ENCODE results near the gene SEPTIN2. TPM values are rescaled to one million over a fixed set of nuclear protein-coding genes. Genes with fewer than 3 reads are reported as not detected.

The SEPTIN2 gene
- total RNA-seq = 295 TPM

DNA sequence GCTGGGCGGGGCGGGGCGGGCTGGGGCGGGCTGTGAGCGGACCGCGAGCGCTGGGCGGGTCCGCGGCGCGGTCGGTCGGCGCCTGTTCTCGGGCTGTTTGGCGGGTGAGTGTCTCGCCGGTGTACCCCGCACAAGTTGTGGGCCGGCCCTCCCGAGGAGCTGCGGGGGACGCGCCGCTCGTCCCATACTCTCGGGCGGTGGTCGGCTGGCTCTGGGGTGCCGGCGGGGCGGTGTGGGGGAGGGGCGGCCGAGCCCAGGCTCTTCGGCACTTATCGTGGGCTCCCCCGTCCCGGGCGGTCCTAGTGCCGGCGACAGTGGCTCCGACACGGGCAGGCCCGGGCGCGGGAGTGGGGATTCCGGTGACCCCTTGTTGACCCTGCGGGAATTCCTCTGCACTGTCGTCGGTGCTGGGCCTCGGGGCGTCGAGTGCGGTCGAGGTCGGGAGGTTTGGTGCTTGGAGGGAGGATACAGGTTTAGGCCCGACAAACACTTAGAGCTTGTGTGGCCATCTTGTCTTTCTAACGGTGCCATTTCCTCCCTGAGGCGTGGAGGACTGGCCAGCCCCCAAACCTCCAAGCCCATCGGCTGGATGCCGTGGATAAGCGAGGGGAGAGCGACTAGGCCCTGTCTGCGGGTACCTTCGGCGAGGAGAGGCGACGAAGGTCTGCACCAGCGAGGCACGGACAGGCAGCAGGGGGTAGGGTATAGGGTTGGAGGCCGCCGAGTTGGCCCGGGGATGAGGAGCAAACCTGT is at the start of gene SEPTIN2:
Gene SEPTIN2, plus strand, starts transcription at position 47 of the 753 bp plus-strand sequence. CDS start 8,308 bp downstream, outside the sequence.

DNA sequence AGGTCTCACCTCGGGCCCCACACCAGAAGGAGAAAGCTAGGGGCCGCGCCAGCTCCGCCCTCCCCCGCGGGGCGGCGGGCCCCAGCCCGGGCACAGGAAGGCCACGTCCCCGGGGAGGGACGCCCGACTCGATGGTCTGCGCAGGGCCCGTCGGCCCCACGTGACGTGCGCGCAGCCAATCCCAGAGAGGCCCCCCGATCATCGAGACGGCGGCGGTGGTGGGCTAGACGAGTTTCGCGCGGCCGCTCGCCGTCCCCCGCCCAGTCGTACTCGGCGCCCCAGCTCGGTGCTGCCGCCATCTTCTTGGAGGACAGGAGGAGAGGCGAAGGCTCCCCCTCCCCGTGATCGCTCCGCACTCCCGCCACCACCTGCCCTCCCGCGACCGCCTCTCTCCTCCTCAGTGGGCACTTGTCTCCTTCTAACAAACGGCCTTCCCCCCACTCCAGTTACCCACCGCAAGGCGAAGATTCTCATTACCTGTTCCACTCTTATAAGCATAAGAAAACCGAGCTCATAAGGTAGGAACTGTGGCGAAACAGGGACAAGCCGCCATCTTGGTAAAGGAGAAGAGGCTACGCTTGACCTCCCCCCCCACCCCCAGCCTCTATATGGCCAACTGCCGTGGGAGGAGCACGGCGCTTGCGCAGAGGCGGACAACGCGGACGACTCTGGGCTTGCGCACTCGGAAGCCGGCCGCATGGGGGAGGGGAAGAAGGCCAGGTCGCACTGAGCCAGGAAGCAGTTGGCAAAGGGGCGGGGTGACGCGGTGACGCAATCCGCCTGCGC is 439 bp upstream of the SEPTIN2 start, which contains the start of gene HDLBP:
Gene HDLBP, minus strand, starts transcription at position 580 of the 786 bp plus-strand sequence. CDS start 48,803 bp downstream, outside the sequence.

DNA sequence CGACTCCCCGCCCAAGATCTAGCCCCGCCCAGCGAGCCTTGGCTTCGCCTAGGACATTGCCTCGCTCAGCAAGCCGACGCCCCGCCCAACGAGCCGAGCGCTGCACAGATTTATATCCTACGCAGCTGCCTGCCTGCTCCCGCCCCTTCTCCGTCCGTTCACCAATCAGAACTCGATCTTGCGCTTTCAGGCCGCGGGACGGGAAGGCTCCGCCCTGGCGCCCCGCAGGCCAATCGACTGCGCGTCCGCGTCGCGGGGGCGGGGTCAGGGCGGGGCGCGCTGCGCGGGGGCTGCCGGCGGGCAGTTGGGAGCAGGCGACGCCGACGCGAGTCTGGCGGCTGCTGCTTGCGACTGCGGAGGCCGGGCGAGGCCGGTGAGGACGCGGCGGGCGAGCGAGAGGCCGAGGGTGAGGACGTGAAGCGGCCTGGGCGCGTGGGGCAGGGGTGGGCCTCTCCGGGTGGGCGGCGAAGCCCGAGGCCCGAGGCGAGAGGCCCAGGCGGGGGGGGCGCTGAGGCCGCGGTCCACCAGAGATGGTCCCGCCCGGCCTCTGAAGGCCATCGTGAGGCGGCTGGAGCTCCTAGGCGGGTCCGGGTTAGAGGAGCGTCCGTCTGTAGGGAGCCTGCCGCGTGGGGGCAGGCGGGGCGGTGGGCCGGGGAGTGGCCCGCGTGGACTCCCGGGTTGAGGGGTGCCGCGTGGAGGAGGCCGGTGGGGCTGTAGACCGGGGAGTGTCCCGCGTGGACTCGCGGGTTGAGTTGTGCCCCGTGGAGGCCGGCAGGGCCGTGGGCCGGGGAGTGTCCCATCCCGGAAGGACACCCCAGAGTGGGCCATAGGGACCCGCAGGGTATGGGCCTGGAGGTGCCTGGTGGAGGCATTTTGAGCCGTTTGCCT is 40.5 kb downstream of the SEPTIN2 start, which contains the start of gene FARP2:
Gene FARP2, plus strand, starts transcription at position 303 of the 888 bp plus-strand sequence. CDS start 16,823 bp downstream, outside the sequence.

Other genes starting within 250 kb of the SEPTIN2 start
- gene MTERF4, start 213.6 kb upstream of the SEPTIN2 start, total RNA-seq = 37.6 TPM
- 14.3 TPM for gene PASK, start 166.5 kb upstream of the SEPTIN2 start, total RNA-seq
- 62.7 TPM for gene PPP1R7, start 165.5 kb upstream of the SEPTIN2 start, total RNA-seq
- 0.46 TPM for gene ANO7, start 127.2 kb upstream of the SEPTIN2 start, total RNA-seq
- 243 TPM for gene HDLBP, start 253 bp upstream of the SEPTIN2 start, total RNA-seq
- gene FARP2, start 40.4 kb downstream of the SEPTIN2 start, total RNA-seq = 40.6 TPM
- gene STK25, start 192.7 kb downstream of the SEPTIN2 start, total RNA-seq = 204 TPM
- 35.1 TPM for gene BOK, start 242.8 kb downstream of the SEPTIN2 start, total RNA-seq

Data from diencephalon (tissue), 1 donor.